GM19193 (cell line): Measurements from ENCODE around the gene ZFP90.

Experiments
- POLR2A ChIP-seq: IDR thresholded peaks from 4 replicates; pipeline ENCODE4 v1.6.1; 2011; ENCODE audit not compliant: insufficient read depth, insufficient read length; ENCODE audit errors: extremely low read depth

ZFP90 gene

GRCh38 chr16:68509381-68509780, 29.7 kb upstream of the ZFP90 start:
- no peak for TF ChIP-seq POLR2A

DNA sequence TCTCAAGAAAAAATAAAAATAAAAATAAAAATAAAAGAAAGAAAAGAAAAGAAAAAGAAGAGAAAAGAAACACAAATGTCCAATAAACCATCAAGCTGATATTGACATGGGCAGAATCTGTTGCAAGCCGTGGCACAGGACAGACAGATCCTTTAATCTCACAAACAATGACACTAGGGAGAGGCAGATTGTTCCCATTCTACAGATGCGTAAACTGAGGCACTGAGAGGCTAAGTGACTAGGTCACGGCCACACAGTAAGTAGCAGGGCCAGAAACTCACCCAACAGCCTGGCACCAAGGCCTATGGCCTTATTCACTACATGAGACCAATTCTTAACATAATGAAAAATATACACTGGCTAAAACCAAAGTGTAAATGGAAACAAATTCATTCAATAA, 28.3 kb upstream of the ZFP90 start:
- no peak for TF ChIP-seq POLR2A

- no peak for TF ChIP-seq POLR2A
These were observed 26.9 kb upstream of the ZFP90 start for GRCh38 chr16:68512183-68512582.

DNA sequence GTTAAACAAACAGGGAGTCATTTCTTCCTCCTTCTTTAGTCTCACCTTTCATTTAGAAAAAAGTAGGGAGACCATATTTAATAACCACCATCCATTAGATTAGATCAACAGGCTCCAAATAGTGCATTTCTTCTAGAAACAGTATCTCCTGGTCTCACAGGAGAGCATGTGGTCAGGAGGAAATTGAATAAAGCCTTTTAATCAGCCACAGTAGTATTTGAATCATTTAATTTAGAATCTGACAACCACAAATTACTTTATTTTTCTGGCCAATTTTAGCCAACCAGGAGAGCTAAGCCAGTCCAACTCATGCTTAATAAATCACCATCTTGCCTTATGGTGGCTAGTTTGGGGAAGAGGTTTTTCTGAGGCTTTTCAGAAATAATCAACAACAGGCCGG, 26.3 kb upstream of the ZFP90 start:
- TF ChIP-seq POLR2A: no peak

DNA sequence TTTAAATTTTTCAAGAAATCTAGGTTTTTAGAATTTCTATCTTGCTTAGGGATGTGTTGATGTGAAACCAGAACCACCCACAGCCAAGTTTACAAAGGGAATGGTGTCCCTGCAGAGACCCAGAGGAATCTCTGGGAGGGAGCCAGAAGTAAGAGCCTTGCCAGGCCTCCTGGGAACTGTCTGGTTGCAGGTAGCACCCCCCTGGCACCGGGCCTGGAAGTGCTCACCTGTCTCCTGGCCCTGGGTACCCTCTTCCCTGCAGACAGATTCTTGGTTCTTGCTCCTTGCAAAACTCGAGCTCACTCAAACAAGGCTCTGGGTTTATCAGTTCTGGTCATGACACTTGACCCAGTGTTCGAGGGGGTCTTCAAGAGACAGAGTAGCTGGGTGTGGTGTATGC, 24.6 kb upstream of the ZFP90 start:
- TF ChIP-seq POLR2A: no peak

- no peak for TF ChIP-seq POLR2A
These were observed 21.4 kb upstream of the ZFP90 start for GRCh38 chr16:68517606-68518166.

DNA sequence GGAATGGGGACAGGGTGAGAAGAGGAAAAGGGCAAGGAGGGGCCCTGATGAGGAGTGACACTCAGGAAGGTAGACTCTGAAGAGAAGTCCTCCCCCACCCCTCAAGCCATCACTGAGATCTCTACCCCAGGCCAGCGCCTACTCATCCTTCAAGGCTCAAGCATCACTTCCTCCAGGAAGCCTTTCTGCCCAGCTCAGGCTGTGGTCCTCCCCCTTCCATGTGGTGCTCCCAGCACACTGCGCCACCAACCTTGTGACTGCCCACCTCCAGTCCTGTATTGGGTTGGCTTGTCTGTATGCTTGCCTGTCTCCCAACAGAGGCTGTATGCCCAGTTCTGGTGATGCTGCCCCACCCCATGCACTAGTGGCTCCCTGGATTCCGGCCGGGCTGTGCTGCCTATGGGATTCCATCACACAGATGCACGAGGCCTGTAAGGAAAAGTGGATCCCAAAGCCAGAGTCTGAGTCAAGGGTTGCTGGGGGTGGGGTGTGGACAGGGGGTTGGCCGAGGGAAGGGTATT, 19.8 kb upstream of the ZFP90 start:
- no peak for TF ChIP-seq POLR2A

- no peak for TF ChIP-seq POLR2A
These were observed 18.4 kb upstream of the ZFP90 start for GRCh38 chr16:68520649-68521086.

DNA sequence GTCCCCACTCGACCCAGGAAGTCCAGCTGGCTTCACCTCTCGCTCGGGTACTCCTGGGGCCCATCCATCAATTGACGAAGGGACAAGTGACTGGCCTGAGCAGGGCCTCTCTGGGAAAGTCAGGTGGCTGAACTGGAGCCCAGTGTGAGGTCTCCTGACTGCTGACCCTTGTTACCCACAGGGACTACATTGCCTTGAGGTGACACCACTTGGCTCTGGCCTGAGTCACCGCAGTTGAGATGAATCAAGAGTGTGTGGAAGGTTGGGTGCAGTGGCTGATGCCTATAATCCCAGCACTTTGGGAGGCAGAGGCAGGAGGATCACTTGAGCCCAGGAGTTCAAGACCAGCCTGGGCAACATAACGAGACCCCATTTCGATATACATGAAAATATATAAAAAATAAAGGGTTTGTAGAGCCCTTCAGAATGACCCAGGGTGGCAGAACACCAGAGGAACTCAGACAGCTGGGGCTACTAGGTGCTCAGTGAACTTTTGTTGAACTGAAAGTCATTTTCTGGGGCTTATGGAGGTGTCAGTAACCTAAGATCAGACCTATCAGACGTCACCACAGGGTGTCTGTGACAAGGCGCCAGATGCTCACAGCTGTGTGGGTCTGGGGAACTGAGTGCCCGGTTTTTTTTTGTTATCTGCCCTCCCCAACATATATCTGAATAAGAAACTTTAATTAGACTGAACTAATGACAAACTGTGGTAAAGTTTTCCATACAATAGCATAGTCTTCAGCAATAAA, 14.8 kb upstream of the ZFP90 start:
- no peak for TF ChIP-seq POLR2A

GRCh38 chr16:68526143-68526781, 12.8 kb upstream of the ZFP90 start:
- no peak for TF ChIP-seq POLR2A

GRCh38 chr16:68526782-68527145, 12.3 kb upstream of the ZFP90 start:
- no peak for TF ChIP-seq POLR2A

DNA sequence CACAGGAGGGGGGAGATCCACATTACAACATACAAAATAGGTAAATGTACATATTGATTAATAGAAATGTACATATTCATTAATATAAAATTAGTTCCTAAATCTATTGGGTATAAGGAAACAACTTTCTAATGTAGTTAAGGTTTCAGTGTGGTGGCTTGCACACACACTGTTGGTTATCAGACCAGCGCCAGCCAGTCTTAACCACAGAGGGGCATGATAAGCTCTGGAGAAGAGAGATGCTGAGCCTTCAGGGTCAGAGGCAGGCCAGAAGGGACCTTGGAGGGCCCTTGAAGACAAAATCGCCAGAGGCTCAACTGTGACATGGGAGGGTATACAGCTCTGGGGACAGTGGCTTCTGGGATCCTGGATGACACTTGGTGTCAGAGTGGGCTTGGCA, 10.9 kb upstream of the ZFP90 start:
- no peak for TF ChIP-seq POLR2A

GRCh38 chr16:68528686-68529379, 10.3 kb upstream of the ZFP90 start:
- TF ChIP-seq POLR2A: no peak

- TF ChIP-seq POLR2A: no peak
These were observed 9.5 kb upstream of the ZFP90 start for GRCh38 chr16:68529608-68529930.

DNA sequence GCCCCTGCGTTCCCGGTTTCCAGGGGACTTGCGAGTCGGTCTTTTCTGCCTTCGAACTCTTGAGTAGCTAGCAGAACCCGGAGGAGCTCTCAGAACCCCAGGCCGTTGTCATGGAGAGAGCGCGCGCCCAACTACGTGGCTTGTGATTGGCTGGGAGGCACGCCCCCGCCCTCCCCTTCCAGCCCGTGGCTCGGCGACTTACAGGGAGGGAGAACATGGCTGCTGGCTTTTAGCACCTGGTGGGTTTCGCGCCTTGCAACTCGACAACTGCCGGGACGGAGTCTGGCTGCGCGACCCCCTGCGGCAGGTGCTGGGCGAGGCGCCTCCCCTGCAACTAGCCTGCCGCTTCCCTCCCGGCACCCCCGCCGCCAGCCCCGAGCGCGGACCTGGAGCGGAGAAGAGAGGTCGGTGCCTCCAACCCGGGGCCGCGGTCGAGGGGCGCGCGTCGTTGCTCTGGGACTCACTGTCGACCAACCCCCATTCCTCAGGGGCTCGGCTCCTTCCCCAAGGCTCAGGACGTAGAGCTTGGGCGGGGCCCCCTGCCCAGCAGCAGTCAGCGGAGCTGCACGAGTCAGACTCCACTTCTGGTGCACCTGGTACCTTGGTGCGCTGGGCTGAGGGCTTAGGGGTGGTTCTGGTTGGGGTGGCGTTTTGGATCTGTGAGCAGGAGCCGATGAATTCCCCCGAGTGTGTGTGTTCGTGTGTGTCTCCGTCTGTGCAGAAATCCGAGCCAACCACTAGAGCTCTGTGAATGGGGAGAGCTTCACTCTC, 9.0 kb upstream of the ZFP90 start:
- peak; percentile 47 for TF ChIP-seq POLR2A
